ENCODE results near the gene PRR18.

The PRR18 gene

GRCh38 chr6:166305562-166306117 lies 2.6 kb downstream of the PRR18 start:
- DNase-seq, result peak in 5 of 14 donors; percentile 25 to 44 (median 37)

GRCh38 chr6:166304106-166304505 lies 4.1 kb downstream of the PRR18 start:
- no peak for DNase-seq

GRCh38 chr6:166301611-166302529 lies 6.3 kb downstream of the PRR18 start:
- no peak for DNase-seq

GRCh38 chr6:166300357-166300987 lies 7.7 kb downstream of the PRR18 start:
- DNase-seq, result no peak

- DNase-seq, result peak in 12 of 14 donors; percentile 15 to 90 (median 78)
Measured at GRCh38 chr6:166297606-166298005, 10.6 kb downstream of the PRR18 start.

- DNase-seq, result peak in 2 of 14 donors; percentile 47 to 69
Measured at GRCh38 chr6:166296035-166296883, 11.9 kb downstream of the PRR18 start.

GRCh38 chr6:166293731-166294584 lies 14.2 kb downstream of the PRR18 start:
- DNase-seq, result peak in 1 of 14 donors; percentile 20

GRCh38 chr6:166289207-166290060 lies 18.8 kb downstream of the PRR18 start:
- DNase-seq, result no peak

GRCh38 chr6:166286839-166287271 lies 21.3 kb downstream of the PRR18 start:
- DNase-seq, result no peak

- no peak for DNase-seq
Measured at GRCh38 chr6:166285233-166285632, 23.0 kb downstream of the PRR18 start.

GRCh38 chr6:166284640-166285039 lies 23.6 kb downstream of the PRR18 start:
- DNase-seq, result no peak

- DNase-seq, result no peak
Measured at GRCh38 chr6:166282394-166283032, 25.7 kb downstream of the PRR18 start.

GRCh38 chr6:166281104-166281503 lies 27.1 kb downstream of the PRR18 start:
- DNase-seq, result no peak

- DNase-seq, result no peak
Measured at GRCh38 chr6:166279393-166279679, 28.9 kb downstream of the PRR18 start.

GRCh38 chr6:166278579-166279392 lies 29.4 kb downstream of the PRR18 start:
- no peak for DNase-seq

- no peak for DNase-seq
Measured at GRCh38 chr6:166277892-166278578, 30.2 kb downstream of the PRR18 start.

- peak in 13 of 14 donors; percentile 22 to 83 (median 67) for DNase-seq
Measured at GRCh38 chr6:166277018-166277417, 31.2 kb downstream of the PRR18 start.

GRCh38 chr6:166275714-166276166 lies 32.5 kb downstream of the PRR18 start:
- DNase-seq, result peak in 11 of 14 donors; percentile 15 to 81 (median 60)
